Muscle of leg (tissue), 11 donors: ENCODE results near the gene TMEM161A. TPM values are rescaled to one million over a fixed set of nuclear protein-coding genes. Genes with fewer than 3 reads are reported as not detected.
"Not testable (repeated sequence)": the region's sequence is repeated elsewhere in the genome, so short reads cannot be mapped to it uniquely, and the experiment has no call there.

ENCODE experiments used
- DNase-seq: peaks from one replicate; pipeline ENCODE4 v3.0.0; 2013
- H3K27ac ChIP-seq: one replicate; pipeline ENCODE4 v1.5.1; 2013; ENCODE audit warnings: mild to moderate bottlenecking, low read length, control low read depth
- H3K27me3 ChIP-seq: one replicate; pipeline ENCODE4 v1.6.1; 2013; ENCODE audit warnings: low read length; ENCODE audit not compliant: control insufficient read depth, insufficient read depth
- H3K36me3 ChIP-seq: one replicate; pipeline ENCODE4 v1.6.1; 2013; ENCODE audit warnings: low read length; ENCODE audit not compliant: control insufficient read depth, insufficient read depth
- H3K4me1 ChIP-seq: one replicate; pipeline ENCODE4 v1.6.1; 2013; ENCODE audit warnings: low read length; ENCODE audit not compliant: control insufficient read depth, insufficient read depth
- H3K4me3 ChIP-seq: one replicate; pipeline ENCODE4 v1.5.1; 2013; ENCODE audit warnings: low read length, control low read depth
- H3K9me3 ChIP-seq: replicated peaks from 2 replicates; pipeline ENCODE4 v1.6.1; 2013; ENCODE audit warnings: low read depth, low read length; ENCODE audit not compliant: control insufficient read depth
- WGBS: methylation state at CpG from one replicate; pipeline ENCODE4 v1.1.5; 2013; ENCODE audit warnings: missing lambda C conversion rate; ENCODE audit not compliant: insufficient coverage; 5-methylcytosine and 5-hydroxymethylcytosine counted together
- polyA plus RNA-seq, 8 donors: library from polyadenylated mRNA; unstranded; fragments of 120-200 nt; gene quantifications; one replicate each; pipeline versions ENCODE4 v1.2.1 to v1.2.3, GENCODE V29; 2013; ENCODE audit warnings: inconsistent platforms in 1 of 8, low replicate concordance in 1 of 8; ENCODE audit not compliant: insufficient read length in 8 of 8, insufficient read depth in 1 of 8
- total RNA-seq: library from RNA; stranded (reverse); fragments of 120-200 nt; gene quantifications from one replicate; pipeline ENCODE4 v1.2.4, GENCODE V29; 2013

TMEM161A gene
- total and polyA plus RNA-seq, 9 donors, result 18.5 to 36.4 (median 23.3) TPM

DNA sequence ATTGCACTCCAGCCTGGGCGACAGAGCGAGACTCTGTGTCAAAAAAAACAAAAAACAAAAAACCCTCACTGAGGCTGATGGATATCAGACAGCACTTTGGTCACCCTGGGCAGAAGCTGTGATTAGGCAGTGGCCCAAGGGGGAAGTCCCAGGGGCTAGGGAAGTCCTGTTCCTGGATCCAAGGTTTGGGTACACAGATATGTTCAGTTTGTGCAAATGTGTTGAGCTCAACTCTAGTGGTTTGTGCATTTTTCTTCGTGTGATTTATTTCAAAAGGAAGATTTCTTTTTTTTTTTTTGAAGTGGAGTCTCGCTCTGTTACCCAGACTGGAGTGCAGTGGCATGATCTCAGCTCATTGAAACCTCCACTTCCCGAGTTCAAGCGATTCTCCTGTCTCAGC lies 19.5 kb upstream of the TMEM161A start:
- Histone ChIP-seq H3K4me1 (no peaks in the 10 kb centered on the region), H3K4me3 (no peak overlapping the region), H3K9me3 (peaks cover 2% of the 10 kb centered on the region), H3K36me3 (peaks cover 12% of the 10 kb centered on the region), H3K27ac (no peak overlapping the region), H3K27me3 (no peaks in the 10 kb centered on the region)
- DNase-seq, result no peak
- 70% methylated on average over 3 of the region's 6 CpGs for WGBS

DNA sequence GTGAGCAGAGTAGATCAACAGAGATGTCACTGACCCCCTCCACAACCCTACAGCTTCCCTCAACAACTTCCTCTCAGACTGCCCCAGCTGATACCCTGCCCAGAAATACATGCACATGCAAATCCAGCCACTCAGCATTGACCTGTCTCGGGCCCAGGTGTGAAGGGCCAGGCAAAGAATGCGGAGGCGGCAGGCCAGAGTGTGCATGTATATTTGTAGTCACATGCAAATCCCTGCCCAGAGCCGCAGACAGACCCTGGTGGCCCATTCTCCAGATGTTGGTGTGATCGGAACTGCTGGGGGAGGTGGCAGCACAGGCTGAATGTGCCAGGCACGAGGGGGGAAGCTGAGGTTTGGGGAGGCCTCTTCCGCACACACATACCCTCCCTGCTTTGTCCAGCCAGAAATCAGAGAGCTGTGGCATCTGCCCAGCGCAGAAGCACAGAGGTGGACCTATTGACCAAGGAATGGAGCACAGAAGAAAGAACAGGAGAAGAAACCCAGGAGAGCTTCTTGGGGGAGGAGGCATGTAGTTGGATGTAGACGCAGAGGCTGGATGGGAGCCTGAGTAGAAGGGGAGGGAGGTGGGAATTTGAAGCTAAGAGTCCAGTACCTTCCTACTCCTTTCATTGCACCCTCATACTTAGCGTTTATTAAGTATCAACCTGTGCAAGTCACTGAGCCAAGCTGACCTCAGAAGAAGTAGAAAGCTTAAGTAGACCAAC lies 17.4 kb upstream of the TMEM161A start:
- no peaks in the 10 kb centered on the region for H3K27me3 ChIP-seq
- 98% methylated on average over 4 of the region's 10 CpGs for WGBS
- no peak for DNase-seq
- peaks cover 12% of the 10 kb centered on the region for H3K36me3 ChIP-seq
- no peaks in the 10 kb centered on the region for H3K4me1 ChIP-seq
- H3K27ac ChIP-seq, result no peak overlapping the region
- no peak overlapping the region for H3K4me3 ChIP-seq
- H3K9me3 ChIP-seq, result peaks cover 2% of the 10 kb centered on the region

DNA sequence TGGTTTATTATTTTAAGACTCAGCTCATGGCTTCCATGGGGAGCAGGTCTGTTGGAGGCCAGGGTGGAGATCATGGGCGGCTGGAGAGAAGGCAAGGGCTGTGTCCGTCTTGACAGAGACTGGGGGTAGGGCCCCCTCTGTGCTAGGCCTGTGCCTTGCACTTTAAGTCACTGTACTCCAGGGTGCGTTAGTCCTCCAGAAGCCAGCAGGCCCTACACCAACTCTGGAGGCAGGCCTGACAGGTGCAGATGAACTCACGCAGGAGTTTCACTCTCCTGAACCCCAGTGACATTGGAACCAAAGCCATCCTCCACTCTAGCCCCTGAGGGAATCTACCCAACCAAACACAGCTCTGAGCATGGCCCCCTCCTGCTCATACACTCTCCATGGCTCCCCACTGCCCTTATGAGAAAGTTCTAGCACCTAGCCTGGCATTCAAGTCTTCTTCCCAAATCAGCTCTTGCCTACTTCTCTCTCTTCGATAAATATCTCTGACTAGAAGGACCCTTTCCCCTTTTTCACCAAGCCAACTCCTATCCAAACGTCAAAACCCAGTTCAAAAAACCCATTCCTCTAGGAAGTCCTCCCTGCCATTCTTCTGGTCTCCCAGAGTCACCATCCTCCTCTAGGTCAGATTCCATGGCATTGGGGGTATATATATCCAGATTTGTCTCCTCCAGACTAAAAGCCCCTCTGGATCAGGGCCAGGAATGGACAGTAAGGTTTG lies 16.7 kb upstream of the TMEM161A start:
- no peaks in the 10 kb centered on the region for H3K27me3 ChIP-seq
- no peak overlapping the region for H3K27ac ChIP-seq
- WGBS, result 75% methylated on average over 4 of the region's 6 CpGs
- H3K9me3 ChIP-seq, result peaks cover 2% of the 10 kb centered on the region
- peaks cover 12% of the 10 kb centered on the region for H3K36me3 ChIP-seq
- no peak for DNase-seq
- no peak overlapping the region for H3K4me3 ChIP-seq
- no peaks in the 10 kb centered on the region for H3K4me1 ChIP-seq

DNA sequence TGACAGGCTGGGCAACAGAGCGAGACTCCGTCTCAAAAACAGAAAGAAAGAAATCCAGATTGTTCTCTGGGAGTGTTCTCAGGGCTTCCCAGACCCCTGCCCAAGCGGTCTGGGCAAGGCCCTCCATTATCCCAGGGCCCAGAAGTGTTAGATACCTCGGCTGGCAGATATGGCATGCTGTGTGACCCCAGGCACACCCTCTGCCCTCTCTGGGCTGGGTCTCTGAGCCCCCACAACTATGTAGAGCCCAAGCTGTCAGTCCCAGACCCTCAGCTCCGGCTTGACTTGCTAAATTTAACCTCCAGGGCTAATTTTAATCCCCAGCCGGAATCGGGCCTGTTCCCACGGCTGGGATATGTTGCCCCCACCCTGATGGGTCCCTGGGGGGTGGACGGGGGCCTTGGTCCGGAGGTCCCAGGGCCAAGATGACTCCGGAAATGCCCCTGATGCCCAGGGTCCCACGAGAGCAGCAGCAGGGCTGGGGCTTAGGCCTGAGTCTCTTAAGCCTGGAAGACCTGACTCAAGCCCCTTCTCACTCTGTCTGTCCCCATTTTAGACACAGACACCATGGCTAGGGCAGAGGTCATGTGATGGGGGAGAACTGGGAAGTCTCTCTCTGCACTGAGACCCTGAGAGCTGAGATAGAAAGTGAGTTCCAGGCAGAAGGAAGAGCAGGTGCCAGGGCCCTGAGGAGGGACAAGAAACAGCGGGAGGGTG lies 14.5 kb upstream of the TMEM161A start:
- Histone ChIP-seq H3K36me3 (peaks cover 22% of the 10 kb centered on the region), H3K4me1 (no peaks in the 10 kb centered on the region), H3K9me3 (peaks cover 2% of the 10 kb centered on the region), H3K27ac (no peak overlapping the region), H3K4me3 (no peak overlapping the region), H3K27me3 (no peaks in the 10 kb centered on the region)
- 81% methylated on average over 10 of the region's 13 CpGs for WGBS
- no peak for DNase-seq

DNA sequence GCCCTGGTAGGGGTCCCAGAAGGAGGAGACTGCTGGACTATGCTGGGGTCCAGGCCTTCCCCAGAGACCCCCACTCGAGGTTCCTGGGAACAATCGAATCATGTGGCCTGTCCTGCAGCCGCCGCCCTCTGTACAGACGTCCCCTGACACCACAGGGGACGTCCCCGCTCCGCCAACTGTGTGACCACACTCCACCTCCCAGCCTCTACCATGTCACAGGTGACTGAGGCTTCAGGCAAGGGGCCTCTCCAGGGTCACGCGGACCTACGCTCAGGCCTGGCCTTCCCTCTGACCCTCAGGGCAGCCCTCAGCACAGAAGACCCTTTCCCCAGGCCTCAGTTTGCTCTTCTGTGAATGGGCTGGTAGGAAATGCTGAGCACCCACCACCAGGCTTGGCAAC lies 13.1 kb upstream of the TMEM161A start:
- H3K9me3 ChIP-seq, result peaks cover 4% of the 10 kb centered on the region
- WGBS, result 63% methylated on average over 11 of the region's 11 CpGs

DNA sequence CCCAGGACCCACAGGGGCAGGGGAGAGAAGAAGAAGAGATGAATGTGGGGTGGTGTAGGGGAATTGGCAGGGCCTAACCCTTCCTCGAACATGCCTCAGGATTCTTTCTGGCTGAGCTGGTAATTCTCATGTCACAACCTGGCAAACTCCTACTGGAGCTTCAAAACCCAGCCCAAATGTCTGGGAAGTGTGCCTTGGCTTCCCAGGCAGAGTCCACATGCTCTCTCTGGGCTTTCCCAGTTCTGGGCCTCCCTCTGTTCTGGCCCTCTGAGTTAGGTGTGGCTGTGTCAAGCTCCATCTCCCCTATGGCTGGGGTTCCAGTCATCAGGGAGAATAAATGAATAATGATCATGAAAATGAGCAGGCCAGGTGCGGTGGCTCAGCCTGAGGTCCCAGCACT lies 11.2 kb upstream of the TMEM161A start:
- H3K36me3 ChIP-seq, result peaks cover 24% of the 10 kb centered on the region
- peaks cover 7% of the 10 kb centered on the region for H3K4me1 ChIP-seq
- no peak overlapping the region for H3K4me3 ChIP-seq
- peaks cover 2% of the 10 kb centered on the region for H3K9me3 ChIP-seq
- no peaks in the 10 kb centered on the region for H3K27me3 ChIP-seq
- 57% methylated on average over 1 of the region's 2 CpGs for WGBS
- H3K27ac ChIP-seq, result no peak overlapping the region
- DNase-seq, result no peak

More for the DNA sequence above, 13.1 kb upstream of the TMEM161A start:
- H3K4me3 ChIP-seq, result no peak overlapping the region
- H3K27me3 ChIP-seq, result no peaks in the 10 kb centered on the region
- no peak overlapping the region for H3K27ac ChIP-seq
- H3K4me1 ChIP-seq, result no peaks in the 10 kb centered on the region
- DNase-seq, result no peak
- H3K36me3 ChIP-seq, result peaks cover 31% of the 10 kb centered on the region

DNA sequence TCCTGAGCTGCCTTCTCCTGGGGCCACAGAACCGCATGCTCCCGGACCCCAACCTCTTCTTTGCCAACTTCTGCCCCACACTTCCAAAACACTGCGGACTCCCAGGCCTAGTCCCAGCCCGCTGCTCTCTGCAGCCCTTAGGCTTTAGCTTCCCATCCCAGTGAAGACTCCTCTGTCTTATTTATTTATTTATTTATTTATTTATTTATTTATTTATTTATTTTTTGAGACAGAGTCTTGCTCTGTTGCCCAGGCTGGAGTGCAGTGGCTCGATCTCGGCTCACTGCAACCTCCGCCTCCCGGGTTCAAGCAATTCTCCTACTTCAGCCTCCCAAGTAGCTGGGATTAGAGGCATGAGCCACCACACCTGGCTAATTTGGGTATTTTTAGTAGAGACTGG lies 10.2 kb upstream of the TMEM161A start:
- not testable (repeated sequence) for H3K27ac ChIP-seq, H3K27me3 ChIP-seq, DNase-seq, H3K9me3 ChIP-seq, H3K4me3 ChIP-seq, H3K4me1 ChIP-seq
- H3K36me3 ChIP-seq, result peaks cover 24% of the 10 kb centered on the region
- 79% methylated on average over 2 of the region's 8 CpGs for WGBS

DNA sequence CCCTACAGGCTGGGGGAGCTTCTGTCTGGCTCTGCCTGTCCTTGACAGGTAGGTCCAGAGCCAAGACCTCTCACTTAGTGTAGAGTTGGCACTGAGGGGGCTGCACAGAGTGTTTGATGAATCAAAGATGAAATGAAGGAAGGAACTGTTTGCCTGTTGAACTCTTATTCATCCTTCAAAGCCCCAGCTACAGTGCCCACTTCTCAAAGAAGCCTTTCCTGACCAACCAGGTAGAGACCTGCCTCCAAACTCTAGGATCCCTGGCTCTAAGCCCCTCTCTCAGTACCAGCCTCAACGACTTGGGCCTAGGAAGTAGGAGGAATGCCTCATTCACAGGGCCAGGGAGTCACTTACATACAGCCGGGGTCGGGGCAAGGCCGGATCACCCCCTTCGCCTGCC lies 9.1 kb upstream of the TMEM161A start:
- H3K27me3 ChIP-seq, result no peaks in the 10 kb centered on the region
- 100% methylated on average over 4 of the region's 5 CpGs for WGBS
- H3K9me3 ChIP-seq, result peaks cover 2% of the 10 kb centered on the region
- H3K4me1 ChIP-seq, result peaks cover 7% of the 10 kb centered on the region
- H3K36me3 ChIP-seq, result peaks cover 24% of the 10 kb centered on the region
- no peak for DNase-seq
- no peak overlapping the region for H3K4me3 ChIP-seq
- no peak overlapping the region for H3K27ac ChIP-seq

DNA sequence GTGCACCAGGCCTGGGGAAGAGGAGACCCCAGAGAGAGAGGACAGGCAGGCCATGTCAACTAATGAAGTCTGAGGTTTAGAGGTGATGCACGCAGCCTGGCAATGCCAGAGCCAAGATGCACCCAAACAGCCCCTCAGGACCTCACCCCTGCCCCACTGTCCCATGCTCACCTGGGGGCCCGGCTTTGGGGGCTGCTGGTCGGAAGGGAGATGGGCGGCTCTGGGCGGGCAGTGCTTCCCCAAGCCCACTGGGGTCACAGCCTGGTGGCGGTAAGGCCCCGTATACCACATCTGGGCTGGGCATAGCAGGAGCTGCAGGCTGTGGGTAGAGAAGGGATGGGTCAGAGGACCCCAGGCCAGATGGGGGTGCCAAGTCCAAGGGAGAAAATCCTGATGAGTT lies 8.6 kb upstream of the TMEM161A start:
- Histone ChIP-seq H3K9me3 (peaks cover 2% of the 10 kb centered on the region), H3K27me3 (no peaks in the 10 kb centered on the region), H3K4me3 (no peak overlapping the region), H3K27ac (no peak overlapping the region), H3K4me1 (peaks cover 7% of the 10 kb centered on the region), H3K36me3 (peaks cover 24% of the 10 kb centered on the region)
- 94% methylated on average over 7 of the region's 7 CpGs for WGBS
- DNase-seq, result no peak
